ENCODE measurements around the gene CD37.
A peak's percentile ranks its signal among the peaks of the same experiment; 100 is the strongest.
"Not testable (repeated sequence)": the region's sequence is repeated elsewhere in the genome, so short reads cannot be mapped to it uniquely, and the experiment has no call there.

The CD37 gene

DNA sequence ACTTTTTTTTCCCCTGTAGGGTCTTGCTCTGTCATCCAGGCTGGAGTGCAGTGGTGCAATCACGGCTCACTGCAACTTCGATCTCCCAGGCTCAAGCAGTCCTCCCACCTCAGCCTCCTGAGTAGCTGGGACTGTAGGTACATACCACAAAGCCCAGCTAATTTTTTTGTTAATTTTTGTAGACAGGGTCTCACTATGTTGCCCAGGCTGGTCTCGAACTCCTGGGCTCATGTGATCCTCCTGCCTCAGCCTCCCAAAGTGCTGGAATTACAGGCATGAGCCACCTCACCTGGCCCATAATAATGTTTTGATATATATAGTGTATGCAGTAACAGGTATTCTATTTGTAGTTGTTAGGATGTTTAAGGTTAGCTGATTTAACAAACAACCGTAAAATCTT lies 4.0 kb upstream of the CD37 start:
- not testable (repeated sequence) for DNase-seq (ENCODE audit: low read depth in 2 of 2)

DNA sequence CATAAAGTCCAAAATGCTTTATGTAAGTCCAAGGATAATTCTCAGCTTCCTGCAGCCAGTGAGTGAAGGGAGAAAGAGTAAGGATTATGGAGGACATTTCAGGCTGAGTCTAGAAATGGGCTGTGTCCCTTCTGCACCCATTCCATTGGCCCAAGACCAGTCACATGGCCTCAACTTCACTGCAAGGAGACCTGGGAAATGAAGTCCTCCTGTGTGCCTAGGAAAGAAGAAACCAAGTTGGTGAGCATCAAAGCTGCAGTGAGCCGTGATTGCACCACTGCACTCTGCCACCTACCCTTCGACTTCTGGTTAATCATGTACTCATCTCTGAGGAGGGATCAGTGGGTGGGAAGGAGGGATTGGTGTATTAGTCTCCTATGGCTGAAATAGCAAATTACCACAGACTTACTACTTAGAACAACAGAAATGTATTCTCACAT lies 3.6 kb upstream of the CD37 start:
- DNase-seq (ENCODE audit: low read depth in 2 of 2), result peak; percentile 37 to 38

DNA sequence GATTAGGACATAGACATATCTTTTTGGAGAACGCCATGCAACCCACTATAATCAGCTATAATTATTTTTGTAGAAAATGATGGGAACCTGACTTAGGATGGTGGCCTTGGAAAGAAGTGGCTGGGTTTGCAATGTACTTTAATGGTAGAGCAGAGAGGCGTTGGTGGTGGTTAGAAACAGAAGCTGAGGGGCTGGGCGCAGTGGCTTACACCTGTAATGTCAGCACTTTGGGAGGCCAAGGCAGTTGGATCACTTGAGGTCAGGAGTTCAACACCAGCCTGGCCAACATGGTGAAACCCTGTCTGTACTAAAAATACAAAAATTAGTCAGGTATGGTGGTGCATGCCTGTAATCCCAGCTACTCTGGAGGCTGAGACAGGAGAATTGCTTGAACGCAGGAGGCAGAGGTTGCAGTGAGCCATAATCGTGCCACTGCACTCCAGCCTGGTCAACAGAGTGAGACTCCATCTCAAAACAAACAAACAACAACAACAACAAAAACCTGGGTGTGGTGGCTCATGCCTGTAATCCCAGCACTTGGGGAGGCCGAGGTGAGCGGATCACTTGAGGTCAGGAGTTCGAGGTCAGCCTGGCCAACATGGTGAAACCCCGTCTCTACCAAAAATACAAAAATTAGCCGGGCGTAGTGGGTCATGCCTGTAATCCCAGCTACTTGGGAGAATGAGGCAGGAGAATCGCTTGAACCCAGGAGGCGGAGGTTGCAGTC lies 2.4 kb upstream of the CD37 start:
- DNase-seq (ENCODE audit: low read depth in 2 of 2), result not testable (repeated sequence)

DNA sequence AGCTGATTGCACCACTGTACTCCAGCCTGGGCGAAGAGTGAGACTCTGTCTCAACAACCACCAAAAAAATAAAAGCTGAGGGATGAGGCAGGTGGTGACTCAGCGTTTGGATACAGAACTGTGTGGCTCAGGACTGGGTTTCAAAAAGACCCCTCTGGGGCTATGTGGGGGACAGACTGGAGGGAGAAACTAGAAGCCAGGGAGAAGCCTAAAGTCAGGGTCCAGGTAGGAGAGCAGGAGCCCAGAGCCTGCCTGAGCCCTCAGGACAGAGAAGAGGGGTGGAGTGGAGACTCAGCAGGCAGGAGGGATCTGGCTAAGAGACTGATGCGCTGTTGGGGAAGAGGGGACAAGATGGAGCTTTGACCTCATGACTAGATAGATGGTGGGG lies 1.8 kb upstream of the CD37 start:
- DNase-seq (ENCODE audit: low read depth in 2 of 2), result no peak

DNA sequence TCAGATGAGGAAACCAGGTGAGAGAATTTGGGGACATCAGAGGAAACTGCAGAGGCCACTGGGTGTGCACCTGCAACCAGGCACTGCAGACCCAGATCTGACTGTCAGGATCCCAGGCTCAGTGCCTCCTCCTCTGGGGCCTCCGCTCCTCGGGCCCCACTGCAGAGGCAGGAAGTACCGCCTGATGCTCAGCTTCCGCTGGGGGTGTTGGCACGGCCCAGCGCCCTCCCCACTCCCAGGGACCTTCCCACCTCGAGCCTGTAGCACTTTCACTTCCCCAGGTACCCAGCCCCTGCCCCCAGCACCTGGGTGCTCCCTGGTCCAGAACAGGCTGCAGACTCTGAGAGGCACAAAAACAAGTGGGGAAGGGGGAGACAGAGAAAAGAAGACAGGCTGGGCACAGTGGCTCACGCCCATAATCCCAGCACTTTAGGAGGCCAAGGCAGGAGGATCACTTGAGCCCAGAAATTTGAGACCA lies 1.4 kb upstream of the CD37 start:
- DNase-seq (ENCODE audit: low read depth in 2 of 2), result peak; percentile 41 to 44

DNA sequence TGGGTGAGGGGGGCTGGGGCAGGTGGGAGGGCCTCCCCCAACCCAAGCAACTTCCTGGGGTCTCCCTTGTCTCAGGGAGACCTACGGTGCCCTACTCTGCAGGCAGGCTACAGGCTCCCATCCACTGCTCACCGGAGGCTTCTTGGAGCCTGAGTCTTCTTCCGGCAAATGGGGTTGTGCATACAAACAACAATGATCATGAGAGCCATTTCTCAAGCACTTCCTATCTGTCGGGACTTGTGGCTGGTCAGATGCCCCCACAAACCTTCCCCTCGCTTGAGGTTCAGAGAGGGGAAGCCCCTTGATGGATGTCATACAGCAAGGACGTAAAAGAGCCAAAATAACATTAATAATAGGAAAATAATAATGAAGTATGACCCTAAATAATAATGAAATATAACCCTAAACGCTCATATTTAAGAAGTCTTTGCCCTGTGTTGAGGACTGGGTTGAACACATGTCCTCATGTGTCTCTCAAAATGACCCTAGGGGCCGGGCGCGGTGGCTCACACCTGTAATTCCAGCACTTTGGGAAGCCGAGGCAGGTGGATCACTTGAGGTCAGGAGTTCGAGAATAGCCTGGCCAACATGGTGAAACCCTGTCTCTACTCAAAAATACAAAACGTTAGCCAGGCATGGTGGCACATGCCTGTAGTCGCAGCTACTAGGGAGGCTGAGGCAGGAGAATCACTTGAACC lies 727 bp downstream of the CD37 start:
- DNase-seq (ENCODE audit: low read depth in 2 of 2), result no peak

DNA sequence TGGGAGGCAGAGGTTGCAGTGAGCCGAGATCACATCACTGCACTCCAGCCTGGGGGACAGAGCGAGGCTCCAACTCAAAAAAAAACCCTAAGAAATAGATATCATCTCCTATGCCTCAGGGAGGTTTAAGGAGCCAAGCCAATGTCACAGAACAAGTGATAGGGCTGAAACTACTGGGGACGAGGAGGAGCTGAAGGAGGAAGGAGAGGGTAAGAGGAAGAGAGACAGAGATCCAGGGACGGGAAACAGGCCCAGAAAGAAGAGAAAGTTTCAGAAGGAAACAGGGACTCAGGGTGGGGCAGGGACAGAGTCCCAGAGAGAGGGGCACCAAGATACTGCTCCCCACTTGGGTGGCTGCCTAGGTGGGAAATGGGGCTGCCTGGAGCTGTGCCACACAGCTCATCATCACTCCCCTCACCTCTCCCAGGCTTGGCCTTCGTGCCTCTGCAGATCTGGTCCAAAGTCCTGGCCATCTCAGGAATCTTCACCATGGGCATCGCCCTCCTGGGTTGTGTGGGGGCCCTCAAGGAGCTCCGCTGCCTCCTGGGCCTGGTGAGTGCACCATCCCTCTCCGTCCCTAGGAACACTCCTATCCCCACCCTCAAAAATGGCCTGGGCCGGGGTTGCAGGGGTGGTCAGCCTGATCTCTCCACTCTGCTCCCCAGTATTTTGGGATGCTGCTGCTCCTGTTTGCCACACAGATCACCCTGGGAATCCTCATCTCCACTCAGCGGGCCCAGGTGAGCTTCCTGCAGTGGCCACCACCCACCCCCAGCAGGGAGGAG lies 1.5 kb downstream of the CD37 start:
- DNase-seq (ENCODE audit: low read depth in 2 of 2), result no peak

DNA sequence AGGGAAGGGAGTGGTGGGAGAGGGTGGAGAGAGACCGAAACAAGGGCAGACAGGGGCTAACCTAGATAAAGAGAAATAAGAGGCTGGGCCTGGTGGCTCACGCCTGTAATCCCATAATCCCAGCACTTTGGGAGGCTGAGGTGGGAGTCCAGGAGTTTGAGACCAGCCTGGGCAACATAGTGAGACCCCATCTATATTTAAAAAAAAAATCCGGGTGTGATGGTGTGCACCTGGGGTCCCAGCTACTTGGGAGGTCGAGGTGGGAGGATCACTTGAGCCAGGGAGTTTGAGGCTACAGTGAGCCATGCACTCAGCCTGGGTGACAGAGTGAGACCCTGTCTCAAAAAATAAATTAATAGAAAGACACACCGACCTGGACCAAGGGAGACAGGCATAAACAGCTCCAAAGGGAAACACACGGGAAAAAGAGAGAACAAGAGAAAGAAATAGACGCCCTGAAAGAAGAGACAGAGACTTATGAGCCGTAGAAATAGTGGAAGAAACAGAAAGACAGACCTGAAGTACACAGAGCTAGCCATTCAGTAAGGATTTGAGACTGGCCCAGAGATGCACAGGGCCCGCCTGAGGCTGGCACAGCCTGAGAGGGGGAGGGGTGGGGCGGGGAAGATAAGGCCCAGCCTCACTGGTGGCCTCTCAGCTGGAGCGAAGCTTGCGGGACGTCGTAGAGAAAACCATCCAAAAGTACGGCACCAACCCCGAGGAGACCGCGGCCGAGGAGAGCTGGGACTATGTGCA lies 2.2 kb downstream of the CD37 start:
- DNase-seq (ENCODE audit: low read depth in 2 of 2), result no peak

DNA sequence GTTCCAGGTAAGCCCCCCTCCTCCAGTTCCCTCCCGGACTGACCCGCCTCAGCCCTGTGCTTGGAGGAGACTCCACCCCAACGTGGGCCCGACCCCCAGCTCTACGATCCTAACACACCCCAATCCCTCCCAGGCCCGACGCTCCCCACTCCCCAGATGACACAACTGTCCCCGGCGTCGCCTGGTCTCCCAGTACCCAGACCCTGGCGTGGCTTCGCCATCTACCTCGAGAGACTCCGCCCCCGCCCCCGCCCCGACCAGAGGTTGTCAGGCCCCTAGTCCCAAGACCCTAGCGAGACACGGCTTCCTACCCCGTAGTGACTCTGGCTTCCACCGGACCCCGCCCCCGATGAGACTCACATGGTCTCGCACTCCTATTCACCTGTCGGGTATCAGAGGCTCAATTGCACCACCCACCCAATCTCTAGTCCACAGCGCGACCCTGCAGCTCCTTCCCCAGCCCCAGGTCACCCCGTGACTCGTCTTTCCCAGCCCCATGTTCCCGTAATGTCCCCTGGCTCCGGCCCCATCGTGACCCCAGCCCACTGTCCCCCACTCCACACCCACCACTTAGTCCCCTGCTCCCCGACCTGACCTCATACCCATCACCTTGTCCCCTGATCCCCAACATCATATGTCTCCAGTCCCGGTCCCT lies 2.9 kb downstream of the CD37 start:
- no peak for DNase-seq (ENCODE audit: low read depth in 2 of 2)

DNA sequence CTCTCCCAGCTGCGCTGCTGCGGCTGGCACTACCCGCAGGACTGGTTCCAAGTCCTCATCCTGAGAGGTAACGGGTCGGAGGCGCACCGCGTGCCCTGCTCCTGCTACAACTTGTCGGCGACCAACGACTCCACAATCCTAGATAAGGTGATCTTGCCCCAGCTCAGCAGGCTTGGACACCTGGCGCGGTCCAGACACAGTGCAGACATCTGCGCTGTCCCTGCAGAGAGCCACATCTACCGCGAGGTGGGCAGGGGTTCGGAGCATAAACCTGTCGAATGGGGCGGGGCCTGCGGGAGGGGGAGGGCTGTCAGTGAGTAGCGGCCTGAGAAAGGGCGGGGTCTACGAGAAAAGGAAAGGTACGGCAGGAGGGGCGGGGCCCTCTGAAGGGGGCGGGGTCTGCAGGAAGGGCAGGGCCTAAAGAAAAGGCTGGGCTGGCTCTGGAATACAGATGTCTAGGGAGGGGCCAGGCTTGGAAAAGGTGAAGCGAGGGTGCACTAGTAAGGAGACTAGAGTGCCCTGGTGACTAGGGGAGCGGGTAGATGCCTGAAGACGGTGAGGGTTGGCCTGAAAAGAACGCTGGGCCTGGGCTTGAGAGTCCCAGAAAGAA lies 3.6 kb downstream of the CD37 start:
- no peak for DNase-seq (ENCODE audit: low read depth in 2 of 2)

DNA sequence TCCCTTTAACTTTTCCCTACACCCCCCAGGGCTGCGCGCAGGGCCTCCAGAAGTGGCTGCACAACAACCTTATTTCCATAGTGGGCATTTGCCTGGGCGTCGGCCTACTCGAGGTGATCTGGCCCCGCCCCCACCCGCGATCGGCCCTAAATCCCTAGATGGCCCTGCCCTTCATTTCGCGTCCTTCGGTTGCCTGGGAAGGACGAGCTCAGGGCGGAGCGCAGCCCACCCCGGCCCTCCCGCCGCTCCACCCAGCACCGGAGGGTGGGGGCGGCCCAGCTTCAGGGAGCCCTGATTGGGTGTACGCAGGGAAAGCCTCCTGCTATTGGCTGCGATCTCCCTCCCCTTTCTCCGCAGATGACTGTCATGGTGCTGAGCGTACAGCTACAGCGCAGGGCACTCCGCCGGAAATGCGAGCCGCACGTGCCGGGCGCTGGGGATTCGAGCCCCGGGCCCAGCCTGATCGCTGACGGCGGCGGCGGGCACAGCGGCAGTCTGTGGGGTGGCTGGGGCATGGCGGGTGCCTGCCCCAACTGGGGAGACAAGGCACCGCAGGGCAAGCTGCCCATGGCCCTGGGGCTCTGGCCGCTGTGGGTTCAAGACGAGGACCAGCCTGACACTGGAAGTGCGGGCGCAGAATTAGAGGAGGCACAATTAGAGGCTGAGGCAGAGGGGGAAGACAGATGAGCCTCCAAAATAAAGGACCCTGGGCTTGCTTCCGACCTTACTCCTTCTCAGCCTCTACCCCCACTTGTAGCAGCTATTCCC lies 4.3 kb downstream of the CD37 start:
- DNase-seq (ENCODE audit: low read depth in 2 of 2), result no peak

DNA sequence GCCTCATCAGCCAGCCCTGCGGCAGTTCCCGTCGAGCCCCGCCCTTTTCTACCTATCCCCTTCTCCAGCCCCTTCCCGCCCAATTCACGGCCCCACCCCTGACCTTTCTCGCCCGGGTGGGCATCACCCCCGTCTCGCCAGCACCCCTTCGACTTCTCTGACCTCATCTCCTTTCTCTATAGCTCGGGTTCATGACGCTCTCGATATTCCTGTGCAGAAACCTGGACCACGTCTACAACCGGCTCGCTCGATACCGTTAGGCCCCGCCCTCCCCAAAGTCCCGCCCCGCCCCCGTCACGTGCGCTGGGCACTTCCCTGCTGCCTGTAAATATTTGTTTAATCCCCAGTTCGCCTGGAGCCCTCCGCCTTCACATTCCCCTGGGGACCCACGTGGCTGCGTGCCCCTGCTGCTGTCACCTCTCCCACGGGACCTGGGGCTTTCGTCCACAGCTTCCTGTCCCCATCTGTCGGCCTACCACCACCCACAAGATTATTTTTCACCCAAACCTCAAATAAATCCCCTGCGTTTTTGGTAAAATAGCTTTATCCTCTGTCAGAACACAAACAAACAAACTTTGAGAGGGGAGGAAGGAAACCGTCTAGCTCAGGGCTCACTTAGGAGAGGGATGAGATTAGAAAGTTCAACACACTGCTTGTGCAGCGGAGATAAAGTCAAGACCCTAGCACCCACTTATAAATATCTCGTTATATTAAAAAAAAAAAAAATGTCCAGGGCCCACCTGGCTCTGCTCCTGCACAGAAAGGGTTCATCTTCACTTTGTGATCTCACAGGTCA lies 5.1 kb downstream of the CD37 start:
- DNase-seq (ENCODE audit: low read depth in 2 of 2), result no peak

DNA sequence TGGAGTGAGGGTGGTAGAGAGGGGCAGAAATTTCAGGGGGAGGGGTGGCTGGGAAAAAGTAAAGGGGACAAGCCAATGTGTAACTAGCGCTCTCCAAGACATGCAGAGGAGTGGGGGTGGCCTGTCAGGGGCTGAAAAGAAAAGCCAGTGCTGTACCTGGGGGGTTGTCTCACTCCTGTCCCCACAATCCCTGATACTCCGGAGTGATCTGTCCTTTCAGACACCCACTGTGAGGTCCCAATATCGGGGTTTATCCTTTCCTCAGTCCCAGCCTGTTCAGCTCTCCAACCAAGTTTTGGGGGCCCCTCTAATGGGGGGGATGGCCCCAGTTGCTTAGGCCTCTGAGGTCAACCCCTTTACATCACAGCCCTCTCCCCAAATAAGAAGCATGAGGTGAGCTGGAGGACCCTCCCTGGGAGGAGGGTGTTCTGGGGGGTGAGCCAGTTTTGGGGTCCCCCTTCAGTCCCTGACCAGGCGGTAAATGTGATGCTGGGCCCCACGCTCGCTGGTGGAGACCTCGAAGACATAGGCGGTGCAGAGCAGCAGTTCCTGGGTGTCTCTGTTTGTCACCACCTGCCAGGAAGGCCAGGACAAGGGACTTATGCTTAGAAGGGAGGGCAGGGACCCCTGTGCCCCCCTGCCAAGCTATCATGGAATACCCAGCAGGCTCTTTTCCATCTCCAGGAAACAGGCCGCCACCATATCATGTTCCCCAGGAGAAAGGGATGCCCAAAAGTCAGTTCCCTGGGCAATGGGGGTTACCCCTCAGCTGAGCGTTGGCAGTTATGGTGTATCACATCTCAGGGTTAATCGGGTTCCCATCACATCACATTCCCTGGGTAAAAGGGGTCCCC lies 5.9 kb downstream of the CD37 start:
- no peak for DNase-seq (ENCODE audit: low read depth in 2 of 2)

DNA sequence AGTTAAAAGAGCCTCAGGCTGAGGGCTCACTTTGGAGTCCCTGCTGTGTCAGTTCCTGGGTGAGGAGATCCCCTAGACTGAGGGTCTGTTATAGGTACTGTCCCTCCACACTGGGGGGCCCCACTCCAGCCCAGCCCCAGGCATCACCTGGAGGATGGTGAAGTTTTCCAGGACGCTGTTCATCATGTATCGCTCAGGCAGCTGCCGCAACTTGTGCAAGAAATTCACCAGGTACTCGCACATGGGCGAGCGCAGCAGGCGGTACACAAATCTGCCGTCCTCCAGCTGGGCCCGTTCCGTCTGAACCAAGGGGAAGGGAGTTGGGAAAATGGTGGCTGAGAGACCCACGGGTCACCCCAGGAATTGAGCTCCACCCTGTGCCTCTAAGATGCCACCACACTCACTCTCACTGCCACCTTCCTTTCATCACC lies 7.1 kb downstream of the CD37 start:
- no peak for DNase-seq (ENCODE audit: low read depth in 2 of 2)

DNA sequence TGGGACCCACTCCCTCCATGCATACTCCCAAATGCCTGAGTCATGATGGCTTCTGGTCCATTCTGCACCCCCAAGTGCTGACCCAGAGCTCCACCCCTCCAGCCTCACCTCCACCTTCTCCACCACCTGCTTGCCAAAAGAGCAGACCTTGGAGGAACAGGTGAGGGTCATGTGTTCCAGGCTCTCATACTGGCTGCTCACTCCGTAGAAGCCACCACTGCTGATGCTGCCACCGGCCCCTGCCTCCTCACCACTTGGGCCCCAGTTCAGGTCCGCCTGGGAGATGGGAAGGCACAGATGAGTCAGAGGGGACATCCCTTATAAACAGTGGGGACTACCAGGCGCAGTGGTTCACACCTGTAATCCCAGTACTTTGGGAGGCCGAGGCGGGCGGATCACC lies 7.9 kb downstream of the CD37 start:
- no peak for DNase-seq (ENCODE audit: low read depth in 2 of 2)

DNA sequence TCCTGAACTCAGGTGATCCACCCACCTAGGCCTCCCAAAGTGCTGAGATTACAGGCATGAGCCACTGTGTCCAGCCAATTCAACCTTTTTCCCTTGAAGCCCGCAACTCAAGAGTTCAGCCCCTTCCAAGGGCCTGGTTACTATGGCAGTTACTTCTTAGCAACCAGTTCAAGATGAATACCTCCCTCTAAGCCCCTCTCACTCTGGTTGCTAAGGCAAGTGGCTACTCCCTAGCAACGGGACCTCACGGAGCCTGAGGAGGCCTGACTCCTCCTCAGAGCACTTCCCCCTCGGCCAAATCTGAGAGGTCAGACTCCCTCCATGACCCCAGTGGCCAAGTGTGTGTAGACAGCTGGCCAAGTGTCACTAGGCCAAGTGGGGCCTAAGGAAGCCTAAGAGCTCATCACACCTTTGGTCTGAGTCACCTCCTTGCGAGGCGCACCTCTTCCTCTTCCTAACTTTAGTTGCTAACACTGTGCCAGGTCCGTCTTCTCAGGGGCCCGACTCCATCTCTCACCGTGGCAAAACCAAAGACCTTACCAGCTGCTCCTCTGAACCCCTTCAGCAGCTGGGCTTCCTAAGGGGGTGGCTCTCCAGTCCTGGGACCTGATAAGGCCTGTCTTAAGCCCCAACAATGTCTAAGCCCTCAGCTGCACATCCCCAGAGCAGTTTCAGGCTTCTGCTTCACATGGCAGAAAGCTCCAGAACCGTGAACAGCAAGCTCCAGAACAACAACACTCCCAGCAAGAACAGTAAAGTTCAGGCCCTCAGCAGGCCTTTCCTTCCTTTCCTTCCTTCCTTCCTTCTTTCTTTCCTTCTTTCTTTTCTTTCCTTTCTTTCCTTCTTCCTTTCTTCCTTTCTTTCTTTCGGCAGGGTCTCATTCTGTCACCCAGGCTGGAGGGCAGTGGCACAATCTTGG lies 9.6 kb downstream of the CD37 start:
- DNase-seq (ENCODE audit: low read depth in 2 of 2), result no peak

DNA sequence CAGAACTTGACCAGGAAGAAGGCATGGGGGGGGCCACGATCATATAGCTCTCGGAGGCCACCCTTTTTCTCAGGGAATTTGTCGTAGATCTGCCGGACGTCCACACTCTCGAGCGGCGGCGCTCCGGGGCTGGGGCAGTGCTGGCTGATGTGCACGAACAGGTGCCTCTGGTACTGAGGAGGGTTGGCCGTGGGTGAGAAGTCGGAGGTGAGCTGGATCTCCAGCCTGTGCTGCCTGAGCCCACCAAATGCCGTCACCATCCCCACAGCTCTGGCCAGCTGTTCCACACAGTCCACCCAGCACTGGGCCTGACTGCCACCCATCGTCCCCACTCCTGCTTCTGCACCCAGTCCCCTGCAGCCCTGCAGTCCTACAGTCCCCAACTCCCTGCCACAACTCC lies 12.0 kb downstream of the CD37 start:
- no peak for DNase-seq (ENCODE audit: low read depth in 2 of 2)

Measured in stimulated activated CD4-positive, alpha-beta T cell treated with anti-CD3 and anti-CD28 coated beads, Interleukin-4, amount 100 ng/mL, for 48 hours (primary cell).